Breast epithelium (tissue), 4 donors: ENCODE measurements around the gene UPF3A. TPM values are rescaled to one million over a fixed set of nuclear protein-coding genes. Genes with fewer than 3 reads are reported as not detected.

Experiments used
- DNase-seq, 2 donors: peaks; one replicate each; pipeline ENCODE4 v3.0.0-alpha.2; 2019; ENCODE audit warnings: low spot score in 2 of 2
- H3K27ac ChIP-seq, 2 donors: fragments of 200-600 bp; sonication (generic) in 1 of 2; one replicate each; pipeline ENCODE4 v1.5.1; 2016 to 2019; ENCODE audit warnings: mild to moderate bottlenecking in 1 of 2
- H3K27me3 ChIP-seq, 2 donors: fragments of 200-600 bp; sonication (generic) in 1 of 2; one replicate each; pipeline versions ENCODE4 v1.5.1 to v1.6.0; 2017 to 2019; ENCODE audit warnings: control low read depth in 1 of 2, mild to moderate bottlenecking in 1 of 2
- H3K36me3 ChIP-seq: fragments of 200-600 bp; one replicate; pipeline ENCODE4 v1.5.1; 2019
- H3K4me1 ChIP-seq, 2 donors: fragments of 200-600 bp; sonication (generic); one replicate each; pipeline ENCODE4 v1.5.1; 2016 to 2019; ENCODE audit warnings: control low read depth in 1 of 2
- H3K4me3 ChIP-seq, 3 donors: fragments of 200-600 bp; sonication (generic); 1 replicate in 2 of 3; 2 replicates in 1 of 3; pipeline ENCODE4 v1.5.1; 2016 to 2019; ENCODE audit warnings: mild to moderate bottlenecking in 3 of 3, moderate library complexity in 2 of 3
- H3K9me3 ChIP-seq, 2 donors: fragments of 200-600 bp; sonication (generic) in 1 of 2; one replicate each; pipeline ENCODE4 v1.5.1; 2016 to 2019; ENCODE audit warnings: control low read depth in 1 of 2
- POLR2A ChIP-seq: fragments of 450-650 bp; IDR thresholded peaks from one replicate; pipeline ENCODE4 v1.6.1; 2016; ENCODE audit warnings: antibody characterized with exemption, mild to moderate bottlenecking, moderate library complexity
- POLR2AphosphoS5 ChIP-seq, 3 donors: sonication (generic); formaldehyde crosslinking; IDR thresholded peaks; one replicate each; pipeline ENCODE4 v1.6.1; 2017; ENCODE audit warnings: antibody characterized with exemption in 3 of 3
- intact Hi-C: fragments of 100-400 bp; cut with DNase I; formaldehyde crosslinking; loops from one replicate; pipeline ENCODE4 v1.15.1; 2023; ENCODE audit warnings: low total_unique reads
- total RNA-seq, 3 donors: library from RNA; depleted of rRNA; stranded (reverse); fragments of >200 nt; gene quantifications; one replicate each; pipeline ENCODE4 v1.1.0, GENCODE V29; 2016
- TF ChIP-seq, protein P1 (sequence below), 3 donors: fragments of 450-650 bp; IDR thresholded peaks; one replicate each; pipeline ENCODE4 v1.5.1; 2016 to 2017; ENCODE audit warnings: antibody characterized with exemption in 3 of 3, mild to moderate bottlenecking in 3 of 3, moderate library complexity in 3 of 3

UPF3A gene
- total RNA-seq, 3 donors from 2014 or later, result 48.5 to 52.8 (median 49.6) TPM

GRCh38 chr13:114288157-114288591 lies 6.8 kb downstream of the UPF3A start:
- Histone ChIP-seq H3K36me3 (no peaks in the 10 kb centered on the region), H3K4me1 (peaks cover 0 to under 1% of the 10 kb centered on the region in 2 donors), H3K4me3 (no peak overlapping the region), H3K27ac (no peak overlapping the region), H3K9me3 (no peaks in the 10 kb centered on the region), H3K27me3 (no peaks in the 10 kb centered on the region)
- intact Hi-C loops, result no loop called here
- TF ChIP-seq POLR2A, result no peak
- DNase-seq, result no peak

- TF ChIP-seq, protein P1, sequence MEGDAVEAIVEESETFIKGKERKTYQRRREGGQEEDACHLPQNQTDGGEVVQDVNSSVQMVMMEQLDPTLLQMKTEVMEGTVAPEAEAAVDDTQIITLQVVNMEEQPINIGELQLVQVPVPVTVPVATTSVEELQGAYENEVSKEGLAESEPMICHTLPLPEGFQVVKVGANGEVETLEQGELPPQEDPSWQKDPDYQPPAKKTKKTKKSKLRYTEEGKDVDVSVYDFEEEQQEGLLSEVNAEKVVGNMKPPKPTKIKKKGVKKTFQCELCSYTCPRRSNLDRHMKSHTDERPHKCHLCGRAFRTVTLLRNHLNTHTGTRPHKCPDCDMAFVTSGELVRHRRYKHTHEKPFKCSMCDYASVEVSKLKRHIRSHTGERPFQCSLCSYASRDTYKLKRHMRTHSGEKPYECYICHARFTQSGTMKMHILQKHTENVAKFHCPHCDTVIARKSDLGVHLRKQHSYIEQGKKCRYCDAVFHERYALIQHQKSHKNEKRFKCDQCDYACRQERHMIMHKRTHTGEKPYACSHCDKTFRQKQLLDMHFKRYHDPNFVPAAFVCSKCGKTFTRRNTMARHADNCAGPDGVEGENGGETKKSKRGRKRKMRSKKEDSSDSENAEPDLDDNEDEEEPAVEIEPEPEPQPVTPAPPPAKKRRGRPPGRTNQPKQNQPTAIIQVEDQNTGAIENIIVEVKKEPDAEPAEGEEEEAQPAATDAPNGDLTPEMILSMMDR (IDR thresholded peaks at IDR 0.05), result no peak
- TF ChIP-seq POLR2AphosphoS5 (IDR thresholded peaks at IDR 0.05) (no peak), POLR2A (no peak)
- Histone ChIP-seq H3K27me3 (no peaks in the 10 kb centered on the region), H3K4me3 (no peak overlapping the region), H3K9me3 (no peaks in the 10 kb centered on the region), H3K36me3 (peaks cover 4% of the 10 kb centered on the region), H3K4me1 (no peaks in the 10 kb centered on the region), H3K27ac (no peak overlapping the region)
- no peak for DNase-seq
- intact Hi-C loops, result no loop called here
Observed at GRCh38 chr13:114296448-114296847, 15.0 kb downstream of the UPF3A start.

DNA sequence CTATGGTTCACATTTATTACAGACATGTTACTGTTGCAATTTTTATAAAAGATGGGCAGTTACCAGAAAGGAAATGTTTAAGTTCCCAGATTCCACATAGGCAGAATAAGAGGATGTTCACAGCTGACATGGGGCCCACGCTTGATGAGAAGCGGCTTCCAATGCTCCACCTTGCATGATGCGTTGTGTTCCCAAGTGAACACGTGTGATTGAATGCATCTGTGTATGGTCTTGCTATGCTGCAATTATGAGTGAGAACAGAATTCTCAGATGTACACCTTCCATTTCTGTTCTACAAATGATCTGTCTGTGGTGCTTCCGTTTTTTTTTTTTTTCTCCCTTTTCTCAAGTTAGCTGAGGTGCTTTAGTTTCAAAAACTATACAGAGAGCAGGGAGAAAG lies 15.5 kb downstream of the UPF3A start:
- DNase-seq, result no peak
- Histone ChIP-seq H3K27ac (no peak overlapping the region), H3K4me1 (no peaks in the 10 kb centered on the region), H3K36me3 (peaks cover 4% of the 10 kb centered on the region), H3K27me3 (no peaks in the 10 kb centered on the region), H3K4me3 (no peak overlapping the region), H3K9me3 (no peaks in the 10 kb centered on the region)
- TF ChIP-seq, protein P1 (IDR thresholded peaks at IDR 0.05), result no peak
- no peak for TF ChIP-seq POLR2AphosphoS5 (IDR thresholded peaks at IDR 0.05)
- no peak for TF ChIP-seq POLR2A
- intact Hi-C loops, result no loop called here

- DNase-seq, result no peak
- Histone ChIP-seq H3K9me3 (no peaks in the 10 kb centered on the region), H3K4me3 (no peak overlapping the region), H3K27me3 (no peaks in the 10 kb centered on the region), H3K36me3 (peaks cover 4% of the 10 kb centered on the region), H3K27ac (no peak overlapping the region), H3K4me1 (no peaks in the 10 kb centered on the region)
- intact Hi-C loops, result no loop called here
- TF ChIP-seq POLR2AphosphoS5 (IDR thresholded peaks at IDR 0.05), result no peak
- TF ChIP-seq, protein P1 (IDR thresholded peaks at IDR 0.05), result no peak
- TF ChIP-seq POLR2A, result no peak
Observed at GRCh38 chr13:114298866-114299265, 17.5 kb downstream of the UPF3A start.

GRCh38 chr13:114299604-114300305 lies 18.4 kb downstream of the UPF3A start:
- Histone ChIP-seq H3K27ac (no peak overlapping the region), H3K27me3 (no peaks in the 10 kb centered on the region), H3K36me3 (peaks cover 4% of the 10 kb centered on the region), H3K4me1 (no peaks in the 10 kb centered on the region), H3K4me3 (no peak overlapping the region), H3K9me3 (no peaks in the 10 kb centered on the region)
- intact Hi-C loops, result no loop called here
- no peak for DNase-seq
- TF ChIP-seq POLR2AphosphoS5 (IDR thresholded peaks at IDR 0.05), result no peak
- TF ChIP-seq, protein P1 (IDR thresholded peaks at IDR 0.05), result no peak
- no peak for TF ChIP-seq POLR2A
